Measurements from ENCODE around the gene ZDHHC7.
A peak's percentile ranks its signal among the peaks of the same experiment; 100 is the strongest.
"Not testable (repeated sequence)": the region's sequence is repeated elsewhere in the genome, so short reads cannot be mapped to it uniquely, and the experiment has no call there.

The ZDHHC7 gene

GRCh38 chr16:85042606-85043005 lies 31.3 kb upstream of the ZDHHC7 start:
- no peak for DNase-seq

GRCh38 chr16:85042167-85042526 lies 30.8 kb upstream of the ZDHHC7 start:
- no peak for DNase-seq

GRCh38 chr16:85041219-85042166 lies 30.2 kb upstream of the ZDHHC7 start:
- DNase-seq = no peak

- DNase-seq = no peak
Measured at GRCh38 chr16:85040685-85041084, 29.4 kb upstream of the ZDHHC7 start.

GRCh38 chr16:85037721-85038120 lies 26.4 kb upstream of the ZDHHC7 start:
- DNase-seq = no peak

- DNase-seq = no peak
Measured at GRCh38 chr16:85037050-85037410, 25.7 kb upstream of the ZDHHC7 start.

GRCh38 chr16:85036236-85037049 lies 25.1 kb upstream of the ZDHHC7 start:
- no peak for DNase-seq

- DNase-seq = no peak
Measured at GRCh38 chr16:85034591-85035433, 23.5 kb upstream of the ZDHHC7 start.

GRCh38 chr16:85033171-85033570 lies 21.8 kb upstream of the ZDHHC7 start:
- DNase-seq = no peak

- not testable (repeated sequence) for DNase-seq
Measured at GRCh38 chr16:85032187-85032586, 20.9 kb upstream of the ZDHHC7 start.

GRCh38 chr16:85031451-85031850 lies 20.1 kb upstream of the ZDHHC7 start:
- no peak for DNase-seq

- DNase-seq = no peak
Measured at GRCh38 chr16:85029981-85030401, 18.7 kb upstream of the ZDHHC7 start.

- DNase-seq = peak in 4 of 5 experiments; percentile 24 to 73 (median 48)
Measured at GRCh38 chr16:85029408-85029784, 18.1 kb upstream of the ZDHHC7 start.

- peak in 4 of 5 experiments; percentile 58 to 72 (median 64) for DNase-seq
Measured at GRCh38 chr16:85028685-85029407, 17.5 kb upstream of the ZDHHC7 start.

GRCh38 chr16:85027958-85028684 lies 16.8 kb upstream of the ZDHHC7 start:
- DNase-seq = no peak

GRCh38 chr16:85027349-85027957 lies 16.1 kb upstream of the ZDHHC7 start, which contains the start of gene KIAA0513:
Gene KIAA0513, plus strand, starts transcription at chr16:85027795. Its CDS starts 39,277 bp downstream, at chr16:85067072.
- peak; percentile 91 to 97 (median 95) for DNase-seq

- DNase-seq = no peak
Measured at GRCh38 chr16:85026703-85027102, 15.4 kb upstream of the ZDHHC7 start.

- no peak for DNase-seq
Measured at GRCh38 chr16:85025781-85026653, 14.7 kb upstream of the ZDHHC7 start.

- no peak for DNase-seq
Measured at GRCh38 chr16:85019659-85020245, 8.4 kb upstream of the ZDHHC7 start.
